HG03159 (cell line): Measurements from ENCODE around the gene TOMM40.
"Not testable (repeated sequence)": the region's sequence is repeated elsewhere in the genome, so short reads cannot be mapped to it uniquely, and the experiment has no call there.

Experiments
- ATAC-seq: cut with Tn5 transposase; IDR thresholded peaks from one replicate; pipeline ENCODE4 v1.9.1; 2021; ENCODE audit warnings: mild to moderate bottlenecking, moderate library complexity; ENCODE audit not compliant: unreplicated experiment

Gene TOMM40

GRCh38 chr19:44891016-44891882 is at the start of gene TOMM40:
TOMM40 (plus strand) TSS chr19:44891254; CDS start chr19:44891416, 162 bp downstream.
- ATAC-seq, result peak; percentile 56

DNA sequence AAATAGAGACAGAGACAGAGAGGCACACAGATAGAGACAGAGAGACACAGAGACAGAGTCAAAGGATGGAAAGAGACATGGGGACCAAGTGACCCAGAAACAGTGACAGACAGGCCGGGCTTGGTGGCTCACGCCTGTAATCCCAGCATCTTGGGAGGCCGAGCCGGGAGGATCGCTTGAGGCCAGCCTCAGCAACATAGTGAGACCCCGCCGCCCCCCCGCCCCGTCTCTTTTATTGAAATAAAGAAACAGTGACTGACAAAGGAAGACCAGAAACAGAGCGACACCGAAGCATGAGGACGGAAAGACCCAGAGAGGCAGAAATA is 45.8 kb upstream of the TOMM40 start:
- no peak for ATAC-seq

DNA sequence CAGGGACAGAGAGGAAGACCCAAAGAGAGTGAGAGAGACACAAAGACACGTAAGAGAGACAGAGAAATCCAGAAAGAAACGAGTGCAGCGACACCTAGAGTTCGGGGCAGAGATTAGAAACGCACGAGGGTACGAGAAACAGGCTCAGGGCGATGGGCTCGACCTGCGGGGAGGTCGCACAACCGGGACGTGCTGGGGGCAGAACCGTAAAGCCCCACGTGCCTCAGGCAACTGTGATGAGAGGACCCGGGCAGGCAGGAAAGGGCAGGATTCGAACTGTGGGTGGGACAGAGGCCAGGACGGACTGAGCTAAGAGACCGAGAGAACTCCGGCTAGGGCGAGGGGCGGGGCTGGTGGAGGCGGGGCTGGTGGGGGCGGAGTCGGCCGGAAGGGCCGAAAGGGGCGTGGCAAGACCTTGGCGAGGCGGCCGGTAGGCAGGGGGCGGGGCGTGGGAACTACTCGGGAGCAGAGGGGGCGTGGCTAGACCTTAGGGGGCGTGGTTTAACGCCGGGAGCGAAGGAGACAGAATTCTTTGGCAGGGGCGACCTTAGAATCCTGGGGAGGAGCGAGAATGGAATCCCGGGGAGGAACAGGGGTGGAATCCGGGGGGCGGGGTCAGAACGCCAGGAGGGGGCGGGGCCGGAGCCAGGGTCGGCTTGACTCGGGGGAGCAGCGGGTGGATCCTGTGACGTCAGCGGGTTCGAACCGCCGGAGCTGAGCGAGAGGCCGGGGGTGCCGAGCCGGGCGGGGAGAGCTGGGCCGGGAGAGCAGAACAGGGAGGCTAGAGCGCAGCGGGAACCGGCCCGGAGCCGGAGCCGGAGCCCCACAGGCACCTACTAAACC is 45.2 kb upstream of the TOMM40 start, which contains the start of gene NECTIN2:
Gene NECTIN2, plus strand, starts transcription at position 686 of the 843 bp plus-strand sequence. CDS start 229 bp downstream, outside the sequence.
- ATAC-seq, result peak; percentile 50

DNA sequence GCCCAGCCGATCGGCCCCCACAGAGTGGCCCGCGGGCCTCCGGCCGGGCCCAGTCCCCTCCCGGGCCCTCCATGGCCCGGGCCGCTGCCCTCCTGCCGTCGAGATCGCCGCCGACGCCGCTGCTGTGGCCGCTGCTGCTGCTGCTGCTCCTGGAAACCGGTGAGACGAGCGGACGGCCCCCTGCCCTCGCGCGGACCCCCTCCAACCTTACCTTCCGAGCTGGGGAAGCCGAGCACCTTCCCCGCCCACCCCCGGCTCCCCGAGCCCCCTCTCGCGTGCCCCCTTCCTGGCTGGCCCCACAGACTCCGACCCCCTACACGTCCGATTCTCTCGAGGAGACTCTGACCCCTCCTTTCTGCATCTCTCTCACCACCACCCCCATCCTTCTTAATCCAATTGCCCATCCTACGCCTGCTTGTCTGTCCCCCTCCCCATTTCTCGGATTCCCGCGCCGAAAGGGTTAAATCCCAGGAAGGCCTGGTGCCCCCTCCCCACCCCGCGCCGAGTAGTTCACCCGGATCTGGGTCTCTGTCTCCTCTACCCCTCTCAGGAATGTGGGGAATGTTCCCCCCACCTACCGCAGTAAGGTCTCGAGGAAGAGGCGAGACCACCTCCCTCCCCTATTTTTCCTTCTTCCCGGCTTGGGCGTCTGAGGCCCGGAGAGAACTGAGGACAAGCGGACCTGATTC is 44.5 kb upstream of the TOMM40 start:
- ATAC-seq, result no peak

DNA sequence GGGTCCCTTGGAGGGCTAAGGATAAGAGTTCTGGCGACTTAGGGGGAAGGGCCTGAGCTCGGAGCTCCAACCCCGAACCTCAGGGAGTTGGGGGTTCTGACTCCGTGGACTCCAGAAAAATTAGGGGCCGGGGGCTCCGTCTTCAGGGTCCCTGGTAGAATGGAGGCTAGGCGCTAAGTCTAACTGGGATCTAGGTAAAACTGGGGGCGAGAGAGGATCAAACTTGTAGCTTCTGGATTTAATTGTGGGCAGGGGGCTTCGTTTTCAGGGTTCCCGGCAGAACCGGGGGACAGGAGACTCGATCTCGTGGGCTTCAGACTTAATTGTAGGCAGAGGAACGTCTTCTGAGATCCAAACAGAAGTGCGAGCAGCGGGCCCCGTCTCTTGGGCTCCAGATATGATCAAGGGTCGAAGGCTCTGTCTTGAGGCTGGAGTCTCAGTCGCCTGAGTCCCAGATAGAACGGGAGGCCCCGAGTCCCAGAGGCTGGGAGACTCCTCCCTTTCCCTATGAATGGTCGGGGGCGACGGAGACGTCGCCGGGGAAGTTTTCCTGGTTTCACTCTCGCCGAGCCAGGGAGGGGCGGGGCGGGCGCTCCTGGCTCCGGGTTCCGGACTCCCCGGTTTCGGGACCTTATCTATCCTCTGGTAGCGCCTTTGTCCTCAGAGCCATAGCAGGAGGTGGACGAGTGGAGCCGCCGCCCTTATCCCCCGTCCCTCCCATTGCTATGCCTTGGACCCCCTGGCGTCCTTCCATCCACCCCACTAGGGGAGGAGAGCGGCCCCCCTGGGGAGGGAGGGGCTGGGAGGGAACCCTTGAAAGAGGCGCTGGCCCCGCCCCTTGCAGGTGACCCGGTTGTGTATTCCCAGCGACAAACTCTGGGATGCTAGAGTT is 43.7 kb upstream of the TOMM40 start:
- no peak for ATAC-seq

- no peak for ATAC-seq
Observed at GRCh38 chr19:44848036-44848811, 42.8 kb upstream of the TOMM40 start.

- no peak for ATAC-seq
Observed at GRCh38 chr19:44848812-44849447, 42.1 kb upstream of the TOMM40 start.

DNA sequence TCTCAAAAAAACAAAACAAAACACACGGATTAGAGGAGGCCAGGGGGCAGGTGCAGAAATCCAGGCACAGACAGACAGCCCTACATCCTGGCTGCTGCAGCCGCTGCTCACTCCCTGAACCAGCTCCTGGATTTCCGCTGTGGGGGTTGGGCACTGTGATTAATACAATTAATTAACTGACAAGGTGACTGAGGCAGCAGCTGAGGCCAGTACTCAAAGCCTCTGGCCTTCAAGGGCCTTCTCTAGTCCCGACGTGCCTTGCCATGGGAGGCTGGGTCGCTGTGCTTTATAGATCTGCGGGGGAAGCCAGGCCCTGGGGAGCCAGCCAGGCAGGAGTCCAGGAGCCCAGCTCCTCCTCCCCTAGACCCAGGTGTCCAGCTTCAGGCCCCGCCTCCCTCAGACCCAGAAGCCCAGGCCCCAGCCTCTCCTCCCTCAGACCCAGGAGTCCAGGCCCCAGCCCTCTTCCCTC is 40.4 kb upstream of the TOMM40 start:
- ATAC-seq, result no peak

GRCh38 chr19:44851427-44851826 is 39.6 kb upstream of the TOMM40 start:
- ATAC-seq, result no peak

DNA sequence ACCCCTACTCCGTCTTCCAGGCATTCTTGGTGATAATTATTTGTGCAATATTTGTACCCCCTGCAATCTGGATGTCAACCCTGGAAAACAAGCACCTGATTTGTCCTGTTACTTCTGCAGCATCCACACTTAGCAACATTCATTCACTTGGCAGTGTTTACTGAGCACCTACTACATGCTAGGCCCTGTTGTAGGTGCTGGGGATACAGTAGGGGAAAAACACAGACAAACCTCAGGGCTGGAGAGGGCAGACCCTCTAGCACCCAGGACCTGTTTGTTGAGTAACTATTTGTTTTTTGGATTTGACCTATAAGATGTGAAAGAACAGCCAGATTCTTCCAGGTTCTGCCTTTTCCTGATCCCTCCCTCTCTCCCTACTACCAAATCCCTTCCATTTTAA is 35.4 kb upstream of the TOMM40 start:
- ATAC-seq, result no peak

GRCh38 chr19:44856421-44857083 is 34.5 kb upstream of the TOMM40 start:
- ATAC-seq, result no peak

DNA sequence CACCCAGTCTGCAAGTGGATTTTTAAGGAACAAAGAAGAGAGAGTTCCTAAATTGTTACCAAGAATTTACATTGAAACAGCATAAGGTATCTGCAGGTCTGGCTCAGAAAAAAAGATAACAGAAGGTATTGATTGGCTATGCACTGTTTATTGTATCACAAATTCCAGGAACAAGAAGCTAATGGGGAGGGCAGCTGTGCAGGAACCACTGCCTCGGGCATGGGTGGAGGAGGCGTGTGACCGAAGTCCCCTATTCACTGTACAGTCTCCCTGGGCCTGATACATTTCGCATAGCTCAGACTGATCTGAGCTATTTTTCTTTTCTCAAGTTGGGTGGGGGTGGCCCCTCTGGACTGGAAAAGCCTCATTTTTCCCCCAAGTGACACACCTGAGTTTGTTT is 33.2 kb upstream of the TOMM40 start:
- no peak for ATAC-seq

GRCh38 chr19:44861576-44861975 is 29.5 kb upstream of the TOMM40 start:
- ATAC-seq, result not testable (repeated sequence)

GRCh38 chr19:44863990-44864389 is 27.1 kb upstream of the TOMM40 start:
- no peak for ATAC-seq

DNA sequence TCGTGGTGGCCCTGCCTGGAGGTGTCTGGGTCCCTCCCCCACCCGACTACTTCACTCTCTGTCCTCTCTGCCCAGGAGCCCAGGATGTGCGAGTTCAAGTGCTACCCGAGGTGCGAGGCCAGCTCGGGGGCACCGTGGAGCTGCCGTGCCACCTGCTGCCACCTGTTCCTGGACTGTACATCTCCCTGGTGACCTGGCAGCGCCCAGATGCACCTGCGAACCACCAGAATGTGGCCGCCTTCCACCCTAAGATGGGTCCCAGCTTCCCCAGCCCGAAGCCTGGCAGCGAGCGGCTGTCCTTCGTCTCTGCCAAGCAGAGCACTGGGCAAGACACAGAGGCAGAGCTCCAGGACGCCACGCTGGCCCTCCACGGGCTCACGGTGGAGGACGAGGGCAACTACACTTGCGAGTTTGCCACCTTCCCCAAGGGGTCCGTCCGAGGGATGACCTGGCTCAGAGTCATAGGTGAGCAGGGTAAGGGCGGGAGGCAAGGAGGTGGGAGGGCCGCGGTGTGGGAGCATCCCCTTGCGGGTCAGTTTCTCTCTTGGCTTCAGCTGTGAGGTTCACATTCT is 25.8 kb upstream of the TOMM40 start:
- no peak for ATAC-seq

DNA sequence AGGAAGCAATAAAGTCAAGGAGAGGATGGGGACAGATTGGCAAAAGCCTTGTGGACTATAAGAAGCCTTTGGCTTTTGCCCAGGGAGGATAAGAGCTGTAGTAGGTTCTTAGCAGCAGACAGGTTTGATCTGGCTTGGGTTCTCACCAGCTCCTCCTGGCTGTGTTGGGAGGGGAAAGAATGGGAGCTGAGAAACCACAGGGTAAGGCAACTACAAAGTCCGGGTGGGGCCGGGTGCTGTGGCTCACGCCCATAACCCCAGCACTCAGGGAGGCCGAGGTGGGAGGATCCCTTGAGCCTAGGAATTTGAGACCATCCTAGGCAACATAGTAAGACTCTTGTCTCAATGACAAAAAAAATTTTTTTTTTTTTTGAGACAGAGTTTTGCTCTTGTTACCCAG is 24.4 kb upstream of the TOMM40 start:
- no peak for ATAC-seq

DNA sequence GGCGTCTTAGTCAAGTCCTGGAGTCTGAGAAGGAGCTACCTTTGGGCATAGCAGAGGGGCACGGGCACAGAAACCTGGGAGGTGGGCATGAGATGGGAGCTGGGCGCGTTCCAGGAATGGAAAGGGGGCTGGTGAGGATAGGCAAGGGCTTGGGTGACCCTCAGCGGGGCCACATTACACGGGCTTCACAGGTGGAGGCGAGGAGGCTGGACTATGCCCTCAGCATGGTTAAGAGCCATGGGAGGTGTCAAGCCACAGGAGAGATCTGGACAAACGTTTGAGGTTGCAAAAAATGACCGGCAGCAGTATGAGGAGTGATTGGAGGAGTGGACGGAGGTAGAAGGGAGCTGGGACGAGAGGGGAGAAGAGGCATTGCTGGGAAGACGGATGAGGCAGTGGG is 23.5 kb upstream of the TOMM40 start:
- ATAC-seq, result no peak
